Stomach (tissue), 9 donors: ENCODE measurements around the gene KCNAB2. TPM values are rescaled to one million over a fixed set of nuclear protein-coding genes. Genes with fewer than 3 reads are reported as not detected.

Experiments used
- DNase-seq, 2 donors: peaks; one replicate each; pipeline versions ENCODE4 v3.0.0 to v3.0.0-alpha.2; 2013 to 2019
- H3K27ac ChIP-seq, 5 donors: fragments of 200-600 bp in 4 of 5; sonication (generic) in 4 of 5; one replicate each; pipeline ENCODE4 v1.5.1; 2013 to 2019; ENCODE audit warnings: mild to moderate bottlenecking in 1 of 5, moderate library complexity in 1 of 5
- H3K27me3 ChIP-seq, 3 donors: fragments of 200-600 bp; sonication (generic); one replicate each; pipeline ENCODE4 v1.5.1; 2017 to 2019; ENCODE audit warnings: mixed run types in 1 of 3
- H3K36me3 ChIP-seq, 4 donors: fragments of 200-600 bp; sonication (generic); 1 replicate in 3 of 4; 2 replicates in 1 of 4; pipeline ENCODE4 v1.5.1; 2016 to 2019
- H3K4me1 ChIP-seq, 4 donors: fragments of 200-600 bp; sonication (generic); one replicate each; pipeline ENCODE4 v1.5.1; 2016 to 2019
- H3K4me3 ChIP-seq, 4 donors: fragments of 200-600 bp; sonication (generic) in 3 of 4; one replicate each; pipeline ENCODE4 v1.5.1; 2016 to 2019; ENCODE audit warnings: mild to moderate bottlenecking in 1 of 4
- H3K9me3 ChIP-seq, 4 donors: fragments of 200-600 bp; sonication (generic); one replicate each; pipeline ENCODE4 v1.5.1; 2016 to 2019
- CTCF ChIP-seq, 7 experiments: fragments of 450-650 bp in 4 of 7; fragments of 200-600 bp in 3 of 7; sonication (generic) in 3 of 7; IDR thresholded peaks; one replicate each; pipeline ENCODE4 v1.5.1; 2016 to 2019; ENCODE audit warnings: antibody characterized with exemption in 7 of 7, control low read depth in 2 of 7, mild to moderate bottlenecking in 1 of 7
- EP300 ChIP-seq: sonication (generic); formaldehyde crosslinking; IDR thresholded peaks from one replicate; pipeline ENCODE4 v1.6.1; 2017; ENCODE audit warnings: antibody characterized with exemption
- POLR2A ChIP-seq, 4 donors: fragments of 450-650 bp; IDR thresholded peaks; one replicate each; pipeline ENCODE4 v1.6.1; 2016; ENCODE audit warnings: antibody characterized with exemption in 4 of 4, control low read depth in 2 of 4, mild to moderate bottlenecking in 1 of 4, moderate library complexity in 1 of 4
- POLR2AphosphoS5 ChIP-seq, 3 donors: sonication (generic); formaldehyde crosslinking; IDR thresholded peaks; one replicate each; pipeline ENCODE4 v1.6.1; 2016; ENCODE audit warnings: antibody characterized with exemption in 3 of 3
- WGBS, 5 donors: extraction: QIAGEN DNeasy Blood & Tissue Kit in 3 of 5; methylation state at CpG; one replicate each; pipeline versions ENCODE4 v1.1.5 to v1.1.7; 2013 to 2018; 5-methylcytosine and 5-hydroxymethylcytosine counted together
- intact Hi-C: fragments of 100-400 bp; cut with DNase I; formaldehyde crosslinking; loops from one replicate; pipeline ENCODE4 v1.15.1; 2023; ENCODE audit warnings: low total_unique reads
- polyA plus RNA-seq, 3 donors: library from polyadenylated mRNA; stranded (reverse); fragments of 200-250 nt; gene quantifications; one replicate each; pipeline ENCODE4 v1.2.3, GENCODE V29; 2013
- total RNA-seq, 5 donors: library from RNA; depleted of rRNA; stranded (reverse); fragments of >200 nt; gene quantifications; one replicate each; pipeline versions ENCODE4 v1.1.0 to v1.2.3, GENCODE V29; 2014 to 2016
- donor health status: healthy with polysubstance abuse.
- donor health status: Bipolar disorder and iron deficiency.
- donor health status: healthy.

Gene KCNAB2
- total and polyA plus RNA-seq, 8 donors: 0.29 to 39.1 (median 3.3) TPM

- 83 to 86% (median 85%) methylated on average over 18 to 22 of the region's 22 CpGs for WGBS, 5 donors
- intact Hi-C loops: no loop called here
Measured at GRCh38 chr1:6040861-6041415, 4.8 kb upstream of the KCNAB2 start.

GRCh38 chr1:6041432-6042062 is 4.1 kb upstream of the KCNAB2 start:
- peak in 3 of 7 experiments; percentile 9 to 22 (median 18) for TF ChIP-seq CTCF (IDR thresholded peaks at IDR 0.05)
- TF ChIP-seq POLR2A (IDR thresholded peaks at IDR 0.05): no peak
- WGBS, 5 donors: 46 to 59% (median 51%) methylated on average over 16 to 20 of the region's 20 CpGs

More at GRCh38 chr1:6040861-6041415, 4.8 kb upstream of the KCNAB2 start:
- Histone ChIP-seq H3K9me3 (no peaks in the 10 kb centered on the region), H3K4me3 (no peak overlapping the region), H3K27ac (no peak overlapping the region), H3K36me3 (peaks cover 0 to 32% (median 5%) of the 10 kb centered on the region in 4 donors), H3K4me1 (peaks cover 0 to 5% (median 0%) of the 10 kb centered on the region in 4 donors), H3K27me3 (peaks cover 0 to 20% (median 0%) of the 10 kb centered on the region in 3 donors)
- TF ChIP-seq EP300 (no peak), POLR2AphosphoS5 (IDR thresholded peaks at IDR 0.05) (no peak), POLR2A (IDR thresholded peaks at IDR 0.05) (no peak), CTCF (IDR thresholded peaks at IDR 0.05) (no peak)
- no peak for DNase-seq

GRCh38 chr1:6043561-6043960 is 2.1 kb upstream of the KCNAB2 start:
- intact Hi-C loops: no loop called here
- H3K4me3 ChIP-seq: no peak overlapping the region
- WGBS, 5 donors: 89 to 96% (median 91%) methylated on average over 4 to 5 of the region's 5 CpGs
- DNase-seq: no peak
- no peaks in the 10 kb centered on the region for H3K9me3 ChIP-seq
- no peaks in the 10 kb centered on the region for H3K4me1 ChIP-seq
- H3K27me3 ChIP-seq: peaks cover 0 to 24% (median 0%) of the 10 kb centered on the region in 3 donors
- no peak for TF ChIP-seq EP300
- no peak for TF ChIP-seq POLR2AphosphoS5 (IDR thresholded peaks at IDR 0.05)
- TF ChIP-seq CTCF (IDR thresholded peaks at IDR 0.05): no peak
- no peak for TF ChIP-seq POLR2A (IDR thresholded peaks at IDR 0.05)
- no peak overlapping the region for H3K27ac ChIP-seq
- peaks cover 0 to 42% (median 5%) of the 10 kb centered on the region in 4 donors for H3K36me3 ChIP-seq

More at GRCh38 chr1:6041432-6042062, 4.1 kb upstream of the KCNAB2 start:
- DNase-seq: peak; percentile 32 to 46
- Histone ChIP-seq H3K27me3 (peaks cover 0 to 20% (median 0%) of the 10 kb centered on the region in 3 donors), H3K9me3 (no peaks in the 10 kb centered on the region), H3K4me3 (no peak overlapping the region), H3K27ac (no peak overlapping the region), H3K36me3 (peaks cover 0 to 32% (median 5%) of the 10 kb centered on the region in 4 donors), H3K4me1 (peaks cover 0 to 5% (median 0%) of the 10 kb centered on the region in 4 donors)
- intact Hi-C loops: no loop called here

GRCh38 chr1:6044481-6045109 is 1.1 kb upstream of the KCNAB2 start:
- H3K9me3 ChIP-seq: no peaks in the 10 kb centered on the region
- intact Hi-C loops: no loop called here
- WGBS, 5 donors: 80 to 83% (median 81%) methylated on average over 11 of the region's 11 CpGs
- H3K36me3 ChIP-seq: peaks cover 0 to 42% (median 5%) of the 10 kb centered on the region in 4 donors
- H3K27me3 ChIP-seq: peaks cover 0 to 13% (median 0%) of the 10 kb centered on the region in 3 donors
- no peak overlapping the region for H3K4me3 ChIP-seq
- no peak for DNase-seq
- TF ChIP-seq POLR2AphosphoS5 (IDR thresholded peaks at IDR 0.05): no peak
- TF ChIP-seq CTCF (IDR thresholded peaks at IDR 0.05): no peak
- no peak overlapping the region for H3K27ac ChIP-seq
- no peaks in the 10 kb centered on the region for H3K4me1 ChIP-seq
